SK-N-SH treated with all-trans-retinoic acid at 6 μM for 48 hours (cell line): Measurements from ENCODE around the gene ADIRF.

Experiments
- ARNTL ChIP-seq: fragments of 450-650 bp; formaldehyde crosslinking; IDR thresholded peaks from 2 replicates; pipeline ENCODE4 v1.5.0; 2020; ENCODE audit warnings: low read depth, mild to moderate bottlenecking, moderate library complexity, borderline replicate concordance
- ESRRG ChIP-seq: fragments of 250-450 bp; sonication (Bioruptor Pico); IDR thresholded peaks from 2 replicates; pipeline ENCODE4 v1.6.1; 2021; ENCODE audit warnings: mild to moderate bottlenecking
- GLIS3 ChIP-seq: fragments of 250-450 bp; sonication (Bioruptor Pico); IDR thresholded peaks from 2 replicates; pipeline ENCODE4 v1.5.0; 2020; ENCODE audit warnings: mild to moderate bottlenecking, moderate library complexity
- OSR1 ChIP-seq: fragments of 250-450 bp; sonication (Bioruptor Pico); IDR thresholded peaks from 2 replicates; pipeline ENCODE4 v1.8.0; 2022; ENCODE audit warnings: moderate library complexity, mild to moderate bottlenecking, inconsistent platforms
- PPARA ChIP-seq: fragments of 250-450 bp; sonication (Bioruptor Pico); IDR thresholded peaks from 2 replicates; pipeline ENCODE4 v1.5.0; 2020; ENCODE audit warnings: mild to moderate bottlenecking, borderline replicate concordance
- RARB ChIP-seq: fragments of 250-450 bp; sonication (Bioruptor Pico); IDR thresholded peaks from 2 replicates; pipeline ENCODE4 v1.8.0; 2021; ENCODE audit warnings: mild to moderate bottlenecking, moderate library complexity
- ZFP30 ChIP-seq: fragments of 450-650 bp; formaldehyde crosslinking; IDR thresholded peaks from 2 replicates; pipeline ENCODE4 v1.5.0; 2022; ENCODE audit warnings: mild to moderate bottlenecking, moderate library complexity
- ZNF70 ChIP-seq: fragments of 450-650 bp; formaldehyde crosslinking; IDR thresholded peaks from 2 replicates; pipeline ENCODE4 v1.5.0; 2020; ENCODE audit warnings: mild to moderate bottlenecking, moderate library complexity

DNA sequence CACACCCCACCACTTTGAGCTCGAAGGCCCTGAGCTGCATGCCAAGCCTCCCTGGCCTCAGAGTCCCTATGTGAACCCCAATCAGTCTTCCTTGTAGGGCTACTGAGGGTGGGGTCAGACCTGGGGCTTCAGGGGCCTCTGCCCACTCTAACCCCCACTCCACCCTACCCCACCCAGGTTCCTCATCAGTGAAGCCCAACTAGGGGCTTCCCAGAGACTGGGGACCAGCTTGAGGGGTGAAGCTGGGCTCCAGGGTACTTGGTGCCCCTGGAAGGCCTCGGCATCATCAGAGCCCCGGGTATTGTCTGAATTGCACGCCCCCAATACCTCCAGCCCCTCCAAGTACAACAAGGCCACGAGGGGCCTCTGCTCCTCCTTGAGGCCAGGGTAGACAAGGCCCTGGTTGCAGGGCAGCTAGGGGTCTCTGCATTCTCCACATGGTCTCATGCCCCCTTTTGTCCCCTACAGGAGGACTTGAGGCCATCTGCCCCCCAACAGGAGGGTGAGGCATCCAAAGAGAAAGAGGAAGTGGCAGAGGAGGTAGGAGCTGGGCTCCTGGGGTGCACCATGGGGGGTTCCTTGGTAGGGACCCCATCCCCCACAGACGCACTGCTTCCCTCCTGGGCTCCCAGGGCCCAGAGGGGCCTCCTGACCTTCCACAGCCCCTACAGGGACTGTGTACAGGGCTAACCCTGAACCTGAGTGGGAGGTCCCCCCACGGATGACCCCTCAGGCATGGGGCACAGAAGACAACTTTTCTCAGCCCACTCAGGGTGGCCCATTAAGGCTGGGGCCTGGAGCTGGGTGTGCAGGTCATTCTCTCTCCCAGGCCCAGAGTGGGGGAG is 5.9 kb upstream of the ADIRF start:
- TF ChIP-seq PPARA (CRISPR knock-in tag): no peak
- TF ChIP-seq ZFP30: no peak
- no peak for TF ChIP-seq OSR1
- TF ChIP-seq RARB (CRISPR knock-in tag): no peak
- no peak for TF ChIP-seq ESRRG (CRISPR knock-in tag)
- no peak for TF ChIP-seq GLIS3 (CRISPR knock-in tag)
- TF ChIP-seq ZNF70 (CRISPR knock-in tag): no peak
- TF ChIP-seq ARNTL: no peak
